Measurements from ENCODE around the gene LTF. TPM values are rescaled to one million over a fixed set of nuclear protein-coding genes. Genes with fewer than 3 reads are reported as not detected.

The LTF gene
- total RNA-seq, 1 experiment from 2014 or later, result not detected

DNA sequence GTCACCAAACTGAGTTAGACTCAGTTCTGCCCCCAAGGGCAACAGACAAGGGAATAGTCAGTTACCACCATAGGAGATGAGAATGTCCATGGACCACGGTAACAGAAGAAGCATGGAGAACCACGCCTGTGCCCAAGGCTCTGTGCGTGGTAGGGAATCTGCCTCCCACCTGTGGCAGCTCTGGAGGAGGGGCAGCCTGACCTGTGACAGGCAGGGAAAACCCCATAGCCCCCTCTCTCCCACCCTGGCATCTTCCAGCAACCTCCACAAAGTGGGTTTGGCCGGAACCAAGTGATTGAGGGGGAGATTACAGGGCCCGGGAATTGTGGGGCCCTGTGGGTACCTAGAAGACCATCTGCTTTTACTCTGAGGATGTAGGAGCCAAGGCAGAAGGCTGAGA lies 14.3 kb upstream of the LTF start:
- Histone ChIP-seq H3K9me3 (ENCODE audit: control insufficient read depth in 1 of 2, insufficient read depth in 1 of 2, low read depth in 1 of 2, low read length in 2 of 2) (no peaks in the 10 kb centered on the region), H3K36me3 (ENCODE audit: control insufficient read depth in 1 of 2, insufficient read depth in 2 of 2, low read length in 2 of 2) (no peaks in the 10 kb centered on the region), H3K4me2 (ENCODE audit: low read length) (no peak overlapping the region), H3K4me3 (replicated peaks in 1 of 2; ENCODE audit: low read depth in 1 of 2, low read length in 2 of 2) (no peak overlapping the region), H3K4me1 (ENCODE audit: control insufficient read depth in 1 of 2, insufficient read depth in 2 of 2, low read length in 2 of 2) (no peaks in the 10 kb centered on the region), H3K9ac (ENCODE audit: low read length) (no peak overlapping the region), H3K27me3 (ENCODE audit: insufficient read depth, low read length) (peaks cover 11% of the 10 kb centered on the region; the same call in 1 of the 2 replicates), H3K27ac (ENCODE audit: low read depth, low read length) (no peak overlapping the region), H3K9me2 (ENCODE audit: insufficient read depth) (no peaks in the 10 kb centered on the region), H4K20me1 (ENCODE audit: insufficient read depth) (no peaks in the 10 kb centered on the region), H2AFZ (ENCODE audit: low read depth, low read length, poor library complexity, severe bottlenecking) (no peak overlapping the region), H3K79me2 (ENCODE audit: insufficient read depth, low read length) (no peaks in the 10 kb centered on the region)
- ChIA-PET RAD21 (ENCODE audit: low non-redundant PET in 1 of 2, low total read pairs in 2 of 2, uncharacterized antibody in 2 of 2, unreplicated experiment in 2 of 2) (no interaction called here), POLR2A (no interaction called here), CTCF (no interaction called here)
- intact Hi-C loops (cut with micrococcal nuclease), result no loop called here
- DNase-seq (ENCODE audit: low read depth, low spot score) (no peak), ATAC-seq (no peak)
- TF ChIP-seq JUND (IDR thresholded peaks at IDR 0.05) (no peak), ZNF274 (IDR thresholded peaks at IDR 0.05; ENCODE audit: low read depth, low read length) (no peak), ELF1 (IDR thresholded peaks at IDR 0.05; ENCODE audit: borderline replicate concordance, low read depth) (no peak), ZFX (IDR thresholded peaks at IDR 0.05) (no peak), EZH2phosphoT487 (IDR thresholded peaks at IDR 0.05; ENCODE audit: borderline replicate concordance) (no peak), EZH2 (IDR thresholded peaks at IDR 0.05) (no peak), POLR2A (IDR thresholded peaks at IDR 0.05; ENCODE audit: borderline replicate concordance, extremely low read depth, insufficient read depth, insufficient read length) (no peak), CBX3 (IDR thresholded peaks at IDR 0.05; ENCODE audit: low read depth) (no peak), TCF7L2 (IDR thresholded peaks at IDR 0.05; ENCODE audit: borderline replicate concordance, extremely low read depth, insufficient read depth, insufficient read length) (no peak), YY1 (IDR thresholded peaks at IDR 0.05; ENCODE audit: extremely low read depth, insufficient replicate concordance, low read depth, low read length) (no peak), EGR1 (IDR thresholded peaks at IDR 0.05; ENCODE audit: low read depth) (no peak), POLR2AphosphoS5 (IDR thresholded peaks at IDR 0.05; ENCODE audit: low read depth, low read length) (no peak), RAD21 (IDR thresholded peaks at IDR 0.05; ENCODE audit: low read depth) (no peak), SRF (IDR thresholded peaks at IDR 0.05; ENCODE audit: low read depth) (no peak)
- TF ChIP-seq, protein P1, sequence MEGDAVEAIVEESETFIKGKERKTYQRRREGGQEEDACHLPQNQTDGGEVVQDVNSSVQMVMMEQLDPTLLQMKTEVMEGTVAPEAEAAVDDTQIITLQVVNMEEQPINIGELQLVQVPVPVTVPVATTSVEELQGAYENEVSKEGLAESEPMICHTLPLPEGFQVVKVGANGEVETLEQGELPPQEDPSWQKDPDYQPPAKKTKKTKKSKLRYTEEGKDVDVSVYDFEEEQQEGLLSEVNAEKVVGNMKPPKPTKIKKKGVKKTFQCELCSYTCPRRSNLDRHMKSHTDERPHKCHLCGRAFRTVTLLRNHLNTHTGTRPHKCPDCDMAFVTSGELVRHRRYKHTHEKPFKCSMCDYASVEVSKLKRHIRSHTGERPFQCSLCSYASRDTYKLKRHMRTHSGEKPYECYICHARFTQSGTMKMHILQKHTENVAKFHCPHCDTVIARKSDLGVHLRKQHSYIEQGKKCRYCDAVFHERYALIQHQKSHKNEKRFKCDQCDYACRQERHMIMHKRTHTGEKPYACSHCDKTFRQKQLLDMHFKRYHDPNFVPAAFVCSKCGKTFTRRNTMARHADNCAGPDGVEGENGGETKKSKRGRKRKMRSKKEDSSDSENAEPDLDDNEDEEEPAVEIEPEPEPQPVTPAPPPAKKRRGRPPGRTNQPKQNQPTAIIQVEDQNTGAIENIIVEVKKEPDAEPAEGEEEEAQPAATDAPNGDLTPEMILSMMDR (IDR thresholded peaks at IDR 0.05 in 2 of 3, conservative IDR thresholded peaks at IDR 0.05 in 1 of 3; ENCODE audit: borderline replicate concordance in 1 of 3, insufficient read depth in 1 of 3, low read depth in 2 of 3, low read length in 2 of 3), result no peak
- TF ChIP-seq, protein P2, sequence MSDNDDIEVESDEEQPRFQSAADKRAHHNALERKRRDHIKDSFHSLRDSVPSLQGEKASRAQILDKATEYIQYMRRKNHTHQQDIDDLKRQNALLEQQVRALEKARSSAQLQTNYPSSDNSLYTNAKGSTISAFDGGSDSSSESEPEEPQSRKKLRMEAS (IDR thresholded peaks at IDR 0.05), result no peak
- TF ChIP-seq, protein P3, sequence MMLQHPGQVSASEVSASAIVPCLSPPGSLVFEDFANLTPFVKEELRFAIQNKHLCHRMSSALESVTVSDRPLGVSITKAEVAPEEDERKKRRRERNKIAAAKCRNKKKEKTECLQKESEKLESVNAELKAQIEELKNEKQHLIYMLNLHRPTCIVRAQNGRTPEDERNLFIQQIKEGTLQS (IDR thresholded peaks at IDR 0.05), result no peak
- TF ChIP-seq, protein P4, sequence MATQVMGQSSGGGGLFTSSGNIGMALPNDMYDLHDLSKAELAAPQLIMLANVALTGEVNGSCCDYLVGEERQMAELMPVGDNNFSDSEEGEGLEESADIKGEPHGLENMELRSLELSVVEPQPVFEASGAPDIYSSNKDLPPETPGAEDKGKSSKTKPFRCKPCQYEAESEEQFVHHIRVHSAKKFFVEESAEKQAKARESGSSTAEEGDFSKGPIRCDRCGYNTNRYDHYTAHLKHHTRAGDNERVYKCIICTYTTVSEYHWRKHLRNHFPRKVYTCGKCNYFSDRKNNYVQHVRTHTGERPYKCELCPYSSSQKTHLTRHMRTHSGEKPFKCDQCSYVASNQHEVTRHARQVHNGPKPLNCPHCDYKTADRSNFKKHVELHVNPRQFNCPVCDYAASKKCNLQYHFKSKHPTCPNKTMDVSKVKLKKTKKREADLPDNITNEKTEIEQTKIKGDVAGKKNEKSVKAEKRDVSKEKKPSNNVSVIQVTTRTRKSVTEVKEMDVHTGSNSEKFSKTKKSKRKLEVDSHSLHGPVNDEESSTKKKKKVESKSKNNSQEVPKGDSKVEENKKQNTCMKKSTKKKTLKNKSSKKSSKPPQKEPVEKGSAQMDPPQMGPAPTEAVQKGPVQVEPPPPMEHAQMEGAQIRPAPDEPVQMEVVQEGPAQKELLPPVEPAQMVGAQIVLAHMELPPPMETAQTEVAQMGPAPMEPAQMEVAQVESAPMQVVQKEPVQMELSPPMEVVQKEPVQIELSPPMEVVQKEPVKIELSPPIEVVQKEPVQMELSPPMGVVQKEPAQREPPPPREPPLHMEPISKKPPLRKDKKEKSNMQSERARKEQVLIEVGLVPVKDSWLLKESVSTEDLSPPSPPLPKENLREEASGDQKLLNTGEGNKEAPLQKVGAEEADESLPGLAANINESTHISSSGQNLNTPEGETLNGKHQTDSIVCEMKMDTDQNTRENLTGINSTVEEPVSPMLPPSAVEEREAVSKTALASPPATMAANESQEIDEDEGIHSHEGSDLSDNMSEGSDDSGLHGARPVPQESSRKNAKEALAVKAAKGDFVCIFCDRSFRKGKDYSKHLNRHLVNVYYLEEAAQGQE (IDR thresholded peaks at IDR 0.05; ENCODE audit: low read depth), result no peak
- TF ChIP-seq, protein P5, sequence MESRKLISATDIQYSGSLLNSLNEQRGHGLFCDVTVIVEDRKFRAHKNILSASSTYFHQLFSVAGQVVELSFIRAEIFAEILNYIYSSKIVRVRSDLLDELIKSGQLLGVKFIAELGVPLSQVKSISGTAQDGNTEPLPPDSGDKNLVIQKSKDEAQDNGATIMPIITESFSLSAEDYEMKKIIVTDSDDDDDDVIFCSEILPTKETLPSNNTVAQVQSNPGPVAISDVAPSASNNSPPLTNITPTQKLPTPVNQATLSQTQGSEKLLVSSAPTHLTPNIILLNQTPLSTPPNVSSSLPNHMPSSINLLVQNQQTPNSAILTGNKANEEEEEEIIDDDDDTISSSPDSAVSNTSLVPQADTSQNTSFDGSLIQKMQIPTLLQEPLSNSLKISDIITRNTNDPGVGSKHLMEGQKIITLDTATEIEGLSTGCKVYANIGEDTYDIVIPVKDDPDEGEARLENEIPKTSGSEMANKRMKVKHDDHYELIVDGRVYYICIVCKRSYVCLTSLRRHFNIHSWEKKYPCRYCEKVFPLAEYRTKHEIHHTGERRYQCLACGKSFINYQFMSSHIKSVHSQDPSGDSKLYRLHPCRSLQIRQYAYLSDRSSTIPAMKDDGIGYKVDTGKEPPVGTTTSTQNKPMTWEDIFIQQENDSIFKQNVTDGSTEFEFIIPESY (IDR thresholded peaks at IDR 0.05; ENCODE audit: extremely low read depth, insufficient replicate concordance, low read length), result no peak
- no TSS peak for BruUV-seq (replicated peaks)
